ENCODE results near the gene CLCA4.
"Not testable (repeated sequence)": the region's sequence is repeated elsewhere in the genome, so short reads cannot be mapped to it uniquely, and the experiment has no call there.

CLCA4 gene

DNA sequence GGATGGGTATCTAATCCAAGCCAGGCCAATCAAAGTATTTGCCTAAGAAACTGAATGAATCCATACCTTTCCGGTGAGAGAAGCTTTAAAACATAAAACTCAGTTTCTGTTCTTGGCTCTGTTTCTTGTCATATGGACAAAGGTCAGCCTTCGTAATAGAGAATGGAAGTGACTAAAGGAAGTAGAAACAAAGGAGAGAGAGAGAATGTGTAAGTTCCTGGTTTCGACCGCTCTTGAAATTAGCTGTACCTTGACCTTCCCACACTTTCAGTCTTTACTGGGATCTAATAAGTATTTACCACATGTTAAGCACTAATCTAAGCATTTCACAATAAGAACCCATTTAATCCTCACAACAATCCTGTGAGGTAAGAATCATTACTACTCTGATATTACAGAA, 19.6 kb upstream of the CLCA4 start:
- DNase-seq (ENCODE audit: low spot score) = no peak

DNA sequence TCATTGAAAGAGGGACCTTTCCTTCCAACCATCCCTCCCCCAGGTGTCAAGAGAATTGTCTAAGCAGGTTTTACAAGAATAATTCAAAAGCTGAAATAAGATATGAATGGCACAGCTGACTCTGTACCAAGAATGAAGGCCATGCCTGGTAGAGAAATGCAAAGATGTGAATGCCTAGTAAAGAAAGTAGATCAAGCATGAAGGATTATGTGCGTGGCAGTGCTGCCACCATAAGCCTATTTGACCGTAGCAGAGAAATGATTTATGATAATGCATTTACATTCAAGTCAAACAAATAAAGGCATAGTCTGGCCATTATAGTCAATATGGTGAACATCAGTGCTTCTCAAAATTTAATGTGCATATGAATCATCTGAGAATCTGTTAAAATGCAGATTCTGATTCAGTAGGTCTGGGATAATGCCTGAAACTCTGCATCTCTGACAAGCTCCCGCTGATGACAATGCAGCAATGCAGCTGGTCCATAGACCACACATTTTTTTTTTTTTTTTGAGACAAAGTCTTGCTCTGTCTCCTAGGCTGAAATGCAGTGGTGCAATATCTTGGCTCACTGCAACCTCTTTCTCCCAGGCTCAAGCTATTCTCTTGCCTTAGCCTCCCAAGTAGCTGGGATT, 16.6 kb upstream of the CLCA4 start:
- no peak for DNase-seq (ENCODE audit: low spot score)

DNA sequence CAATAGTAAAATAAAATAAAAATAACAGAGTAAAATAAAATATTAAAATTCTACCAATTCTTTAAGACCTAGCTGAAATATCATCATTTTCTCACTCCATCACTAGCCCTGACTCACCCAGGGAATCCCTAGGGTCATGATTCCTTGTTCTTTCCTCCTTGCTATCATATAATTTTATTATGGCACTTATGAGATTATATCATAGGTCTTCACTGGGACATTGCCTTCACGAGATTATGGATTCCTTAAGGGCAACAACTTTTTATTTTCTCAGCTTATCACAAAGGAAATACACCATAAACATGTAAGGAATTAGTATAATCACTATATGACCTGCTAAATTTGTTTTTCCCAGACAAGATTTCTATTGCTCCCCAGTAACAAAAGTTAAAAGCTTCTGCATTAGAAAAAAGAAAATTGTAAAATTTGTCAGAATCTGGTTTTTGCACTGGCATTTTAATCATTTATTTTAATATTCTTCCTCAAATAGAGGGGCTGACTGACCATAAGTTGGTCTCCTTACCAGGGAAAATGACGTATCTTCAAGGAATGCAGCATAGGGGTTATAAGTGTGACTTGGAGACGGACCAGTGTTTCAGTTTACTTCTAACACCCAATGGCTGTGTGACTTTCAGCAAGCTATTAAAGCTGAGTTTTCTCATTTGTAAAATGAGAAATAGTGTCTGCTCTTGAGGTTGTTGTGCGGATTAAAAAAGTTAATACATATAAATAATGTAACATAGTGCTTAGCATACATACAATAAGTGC, 8.8 kb upstream of the CLCA4 start:
- DNase-seq (ENCODE audit: low spot score) = no peak

DNA sequence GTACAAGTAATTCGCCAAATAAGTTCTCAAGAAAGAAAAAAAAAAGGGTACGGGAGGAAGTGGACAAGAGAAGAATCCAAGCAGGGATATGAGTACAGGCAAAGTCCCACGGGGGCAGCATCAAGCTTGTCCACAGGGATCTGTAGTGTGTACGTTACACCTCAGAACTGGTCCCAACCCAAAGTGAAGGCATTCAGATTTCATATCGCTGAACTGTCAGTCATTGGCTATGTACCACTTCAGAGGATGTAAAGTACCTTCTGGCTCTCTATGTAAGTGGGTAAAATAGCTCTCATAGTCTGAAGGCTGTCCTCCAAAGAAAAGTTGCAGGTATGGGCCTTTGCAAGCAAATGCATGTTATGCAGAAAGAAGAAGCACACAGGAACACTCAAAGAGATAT, 8.1 kb upstream of the CLCA4 start:
- no peak for DNase-seq (ENCODE audit: low spot score)

DNA sequence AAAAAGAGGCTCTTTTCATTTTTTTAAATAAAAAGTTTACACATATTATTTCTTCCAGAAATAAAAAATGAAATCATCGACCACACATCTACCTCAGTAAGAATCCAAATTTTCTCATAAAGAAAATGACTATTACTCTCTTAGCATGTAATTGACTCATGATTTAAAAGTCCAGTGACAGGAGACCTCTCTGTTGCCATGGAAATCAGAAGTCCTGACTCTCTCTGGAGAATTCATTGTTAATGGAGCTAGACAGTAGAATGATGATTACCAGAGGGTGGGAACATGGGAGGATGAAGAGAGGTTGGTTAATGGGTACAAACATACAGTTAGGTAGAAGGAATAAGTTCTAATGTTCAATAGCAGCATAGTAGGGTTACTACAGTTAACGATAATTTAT, 5.0 kb upstream of the CLCA4 start:
- DNase-seq (ENCODE audit: low spot score) = no peak

DNA sequence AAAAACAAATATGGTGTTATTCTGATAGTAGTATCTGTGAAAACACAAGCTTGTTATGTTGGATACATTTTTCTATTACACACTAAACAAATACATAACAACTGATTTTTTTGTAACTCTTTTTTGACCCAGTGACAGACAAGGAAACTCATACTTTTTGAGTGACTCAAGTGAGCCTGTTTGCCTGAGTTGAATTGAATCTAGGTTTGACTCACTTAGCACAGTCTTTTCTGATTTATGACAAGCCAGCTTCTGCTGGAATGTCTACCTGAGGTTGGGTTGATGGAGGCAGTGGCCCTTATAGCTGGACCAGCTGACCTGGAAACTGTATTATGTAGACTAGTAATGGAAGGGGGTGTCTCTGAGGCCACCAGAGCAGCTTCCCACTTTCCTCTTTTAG, 4.2 kb upstream of the CLCA4 start:
- DNase-seq (ENCODE audit: low spot score) = no peak

DNA sequence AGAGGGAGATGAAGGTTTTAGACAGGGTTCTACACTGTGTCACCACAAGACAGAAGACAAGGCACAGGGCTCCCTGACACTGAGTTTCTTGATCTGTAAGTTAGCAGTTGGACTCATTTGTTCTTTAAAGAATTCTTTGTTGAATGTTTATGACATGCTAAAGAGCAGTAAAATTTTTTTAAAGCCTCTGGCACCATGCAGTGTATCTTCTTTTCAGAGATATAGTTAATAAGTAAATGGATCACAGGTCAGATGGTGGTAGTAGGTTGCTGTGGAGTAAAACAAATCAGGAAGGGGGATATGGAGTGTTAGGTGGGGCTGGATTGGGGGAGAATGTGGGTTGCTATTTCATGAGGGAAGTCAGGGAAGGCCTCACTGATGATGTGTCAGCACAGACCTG, 2.0 kb downstream of the CLCA4 start:
- DNase-seq (ENCODE audit: low spot score) = no peak

DNA sequence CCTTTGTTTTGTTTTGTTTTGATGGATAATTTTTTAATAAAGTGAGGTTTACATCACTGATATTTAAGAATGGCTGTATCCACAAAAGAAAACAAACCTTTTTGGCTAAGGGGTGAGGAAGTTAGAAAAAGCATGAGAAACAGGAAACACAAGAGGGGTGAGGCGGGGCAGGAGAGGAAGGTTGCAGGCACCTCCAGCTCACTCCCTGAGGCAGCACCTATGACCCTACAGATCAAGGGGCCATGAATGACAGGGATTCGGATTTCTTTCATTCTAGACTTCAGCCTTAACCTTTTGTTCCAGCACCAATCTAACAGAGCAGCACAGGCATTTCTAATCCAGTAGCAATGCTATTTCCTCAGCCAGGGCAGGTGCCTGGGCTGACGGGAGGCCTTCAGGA, 4.4 kb downstream of the CLCA4 start:
- DNase-seq (ENCODE audit: low spot score) = no peak

DNA sequence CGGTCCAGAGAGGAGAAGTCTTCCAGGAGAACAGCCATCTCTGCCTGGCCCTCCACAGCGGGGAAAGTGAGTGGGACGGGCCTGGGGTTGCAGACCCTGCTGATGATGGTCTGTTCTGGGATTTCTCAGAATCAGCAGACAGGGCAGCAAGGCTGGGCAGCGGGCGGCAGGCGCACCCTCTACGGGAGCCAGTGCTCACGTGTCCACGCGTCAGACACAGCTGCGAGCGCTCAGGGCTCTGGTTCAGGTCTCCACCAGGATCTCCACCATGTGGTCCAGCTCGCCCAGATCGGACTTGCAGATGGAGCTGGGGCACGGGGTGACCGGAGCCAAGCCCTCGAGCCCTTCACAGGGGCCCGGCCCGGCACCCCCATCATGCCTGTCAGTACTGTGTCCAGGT, 5.5 kb downstream of the CLCA4 start:
- DNase-seq (ENCODE audit: low spot score) = no peak

DNA sequence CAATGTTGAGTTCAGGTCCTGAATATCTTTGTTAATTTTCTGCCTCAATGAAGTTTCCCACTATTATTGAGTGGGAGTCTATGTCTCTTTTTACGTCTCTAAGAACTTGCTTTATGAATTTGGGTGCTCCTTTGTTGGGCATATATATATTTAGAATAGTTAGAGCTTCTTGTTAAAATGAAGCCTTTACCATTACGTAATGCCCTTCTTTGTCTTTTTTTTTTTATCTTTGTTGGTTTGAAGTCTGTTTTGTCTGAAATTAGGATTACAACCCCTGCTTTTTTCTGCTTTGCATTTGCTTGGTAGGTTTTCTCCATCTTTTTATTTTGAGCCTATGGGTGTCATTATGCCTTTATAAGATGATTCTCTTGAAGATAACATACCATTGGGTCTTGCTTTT, 10.9 kb downstream of the CLCA4 start:
- no peak for DNase-seq (ENCODE audit: low spot score)

DNA sequence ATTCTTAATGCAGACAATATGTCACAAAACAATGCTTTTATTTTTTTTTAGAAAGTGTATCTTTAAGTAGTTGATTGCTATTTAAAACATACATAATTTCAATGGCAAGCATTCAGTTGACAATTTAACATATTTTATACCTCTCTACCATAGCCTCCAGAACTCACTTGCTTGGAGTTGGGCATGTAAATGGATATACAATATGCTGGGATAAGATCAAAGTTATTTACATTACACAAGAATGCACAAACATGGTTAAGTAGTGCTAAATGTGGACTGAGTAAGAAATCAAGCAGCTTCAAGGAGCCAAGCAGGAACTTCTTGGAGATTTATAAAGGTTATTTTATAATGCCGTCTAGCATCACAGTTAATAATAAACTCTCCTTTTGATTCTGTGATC, 17.0 kb downstream of the CLCA4 start:
- no peak for DNase-seq (ENCODE audit: low spot score)

DNA sequence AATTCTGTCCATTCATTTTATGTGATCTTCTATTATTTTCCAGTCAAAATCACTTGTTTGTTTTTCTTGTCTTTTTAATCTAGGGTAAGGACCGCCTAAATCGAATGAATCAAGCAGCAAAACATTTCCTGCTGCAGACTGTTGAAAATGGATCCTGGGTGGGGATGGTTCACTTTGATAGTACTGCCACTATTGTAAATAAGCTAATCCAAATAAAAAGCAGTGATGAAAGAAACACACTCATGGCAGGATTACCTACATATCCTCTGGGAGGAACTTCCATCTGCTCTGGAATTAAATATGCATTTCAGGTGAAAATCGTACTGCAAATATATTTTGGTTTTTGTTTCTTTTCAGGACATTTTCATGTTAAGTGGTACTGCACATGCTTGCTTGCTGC, 20.5 kb downstream of the CLCA4 start:
- no peak for DNase-seq (ENCODE audit: low spot score)

DNA sequence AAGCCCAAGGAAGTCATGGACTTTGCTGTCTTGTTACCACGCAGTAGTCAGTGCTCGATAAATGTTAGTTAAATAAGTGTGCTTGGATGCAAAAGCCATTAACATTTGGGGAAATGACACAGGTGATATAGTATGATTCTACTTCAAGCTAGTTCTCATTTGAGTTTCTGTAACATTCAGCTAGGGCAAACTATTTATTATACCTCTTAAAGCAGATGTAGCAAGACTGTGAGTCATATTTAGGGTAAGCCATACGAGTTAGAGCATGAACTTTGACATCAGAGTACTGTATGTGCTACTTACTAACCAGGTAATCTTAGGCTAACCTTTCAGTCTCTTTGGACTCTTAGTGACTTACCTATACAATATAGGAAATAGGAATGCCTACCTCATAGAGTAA, 21.0 kb downstream of the CLCA4 start:
- no peak for DNase-seq (ENCODE audit: low spot score)

DNA sequence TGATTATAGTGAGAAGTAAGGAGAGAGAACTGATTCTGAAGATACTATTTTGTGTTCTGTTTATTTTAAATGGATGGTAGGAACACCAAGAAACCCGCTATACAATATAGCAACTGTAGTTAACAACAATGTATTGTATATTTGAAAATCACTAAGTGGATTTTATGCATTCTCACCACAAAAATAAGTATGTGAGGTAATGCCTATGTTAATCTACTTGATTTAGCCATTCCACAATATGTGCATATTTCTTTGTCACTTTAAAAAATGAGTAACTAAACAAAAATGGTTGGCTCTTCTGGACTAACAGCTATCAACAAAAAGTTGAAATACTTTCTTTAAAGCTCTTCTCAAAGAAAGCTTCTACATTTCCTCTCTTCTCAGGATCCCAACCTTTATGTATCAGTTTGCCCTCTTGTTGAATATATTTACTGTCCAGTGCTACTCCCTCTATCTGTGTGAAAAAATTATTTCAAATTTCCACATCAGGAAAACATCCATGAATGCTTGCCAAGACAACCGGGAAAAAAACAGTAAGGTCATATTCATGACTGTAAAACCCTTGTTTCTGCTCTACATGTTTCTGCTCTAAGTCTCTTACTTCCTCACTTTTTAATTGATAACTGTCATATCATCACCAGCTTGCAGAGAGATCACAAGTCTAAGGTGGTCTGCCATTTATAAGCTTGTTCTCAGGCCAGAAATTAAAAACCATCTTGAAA, 27.0 kb downstream of the CLCA4 start:
- DNase-seq (ENCODE audit: low spot score) = no peak

DNA sequence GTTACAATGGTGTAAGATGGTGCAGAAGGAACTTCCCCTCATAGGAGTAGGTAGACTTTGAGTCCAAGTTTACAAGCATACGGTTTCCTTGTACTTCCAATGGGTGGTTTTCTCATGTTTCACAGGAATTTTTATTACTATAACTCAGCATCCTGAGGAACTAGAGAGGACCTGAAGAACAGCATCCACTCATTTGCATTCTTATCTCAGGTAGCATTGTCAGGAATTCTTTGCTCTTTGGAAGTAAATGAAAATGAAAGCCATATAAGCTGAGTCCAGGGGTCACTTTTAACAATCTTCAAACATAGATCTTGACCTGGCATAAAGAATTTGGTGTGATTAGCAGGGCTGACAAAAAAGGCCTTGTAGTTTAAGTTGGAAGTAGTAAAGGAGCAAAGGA, 34.4 kb downstream of the CLCA4 start:
- no peak for DNase-seq (ENCODE audit: low spot score)

DNA sequence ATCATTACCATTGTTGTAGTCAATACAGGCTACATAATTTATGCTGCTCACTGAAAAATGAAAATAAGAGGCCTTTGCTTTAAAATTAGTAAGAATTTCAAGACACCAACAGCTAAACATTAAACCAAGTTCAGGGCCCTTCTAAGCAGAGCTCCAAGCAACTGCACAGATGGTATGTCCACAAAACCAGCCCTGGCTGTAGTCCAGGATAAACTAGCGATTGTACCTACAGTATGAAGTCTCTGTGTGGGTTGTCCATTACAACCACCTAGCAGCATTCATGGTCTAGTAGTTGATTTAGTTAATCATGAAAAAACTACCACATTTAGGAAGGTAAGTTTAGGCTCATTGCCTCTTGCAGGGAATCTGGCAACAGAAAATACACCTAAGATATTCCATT, 35.3 kb downstream of the CLCA4 start:
- DNase-seq (ENCODE audit: low spot score) = no peak

DNA sequence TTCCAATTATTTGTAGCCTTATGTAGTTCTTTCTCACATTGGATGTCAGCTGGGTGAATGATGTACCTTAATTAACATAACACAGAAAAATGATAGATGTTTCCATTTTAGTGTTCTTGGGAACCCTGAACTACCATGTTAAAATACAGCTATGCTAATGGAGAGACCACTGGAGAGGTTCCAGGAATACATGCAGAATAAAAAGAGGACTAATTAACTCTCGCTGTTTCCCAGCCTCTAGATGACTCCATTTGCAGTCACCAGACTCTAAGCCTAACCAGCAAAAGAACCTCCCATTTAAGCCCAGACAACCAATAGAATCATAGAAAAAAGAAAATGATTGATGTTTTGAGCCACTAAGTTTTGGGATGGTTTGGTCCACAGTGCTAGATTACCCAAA, 36.2 kb downstream of the CLCA4 start:
- DNase-seq (ENCODE audit: low spot score) = no peak

DNA sequence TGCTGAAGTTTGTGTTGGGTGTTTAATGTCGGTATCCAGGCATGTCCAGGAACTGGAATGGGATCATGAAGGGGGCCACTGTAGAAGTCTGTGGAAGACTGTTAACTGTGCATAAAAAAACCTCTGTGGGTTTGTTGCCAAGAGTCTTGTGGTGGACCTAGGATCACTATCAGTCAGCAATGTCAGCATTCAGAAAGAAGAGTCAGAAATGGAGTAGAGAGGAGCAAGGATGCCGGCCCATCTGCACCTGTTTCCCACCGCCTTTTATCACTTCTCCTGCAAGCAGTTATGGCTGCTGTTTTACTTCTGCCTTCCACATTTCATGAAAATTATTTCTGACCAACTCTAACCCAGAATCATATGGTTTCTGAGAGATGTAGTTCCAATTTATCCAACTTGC, 36.7 kb downstream of the CLCA4 start:
- DNase-seq (ENCODE audit: low spot score) = no peak

DNA sequence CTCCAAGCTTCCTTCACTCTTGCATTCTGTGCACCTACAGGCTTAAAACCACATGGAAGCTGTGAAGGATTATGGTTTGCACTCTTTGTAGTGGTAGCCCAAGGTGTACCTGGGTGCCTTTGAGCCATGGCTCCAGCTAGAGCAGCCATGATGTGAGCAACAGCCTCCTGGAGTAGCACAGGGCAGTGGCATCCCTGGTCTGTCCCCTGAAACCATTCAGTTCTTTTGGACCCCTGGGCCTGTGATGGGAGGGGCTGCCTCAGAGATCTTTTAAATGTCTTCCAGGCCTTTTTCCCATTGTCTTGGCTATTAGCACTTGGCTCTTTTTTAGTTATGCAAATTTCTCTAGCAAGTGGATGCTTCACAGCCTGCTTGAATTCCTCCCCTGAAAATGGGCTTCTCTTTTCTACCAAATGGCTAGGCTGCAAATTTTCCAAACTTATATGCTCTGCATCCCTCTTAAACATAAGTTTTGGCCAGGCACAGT, 47.4 kb downstream of the CLCA4 start:
- DNase-seq (ENCODE audit: low spot score) = no peak

DNA sequence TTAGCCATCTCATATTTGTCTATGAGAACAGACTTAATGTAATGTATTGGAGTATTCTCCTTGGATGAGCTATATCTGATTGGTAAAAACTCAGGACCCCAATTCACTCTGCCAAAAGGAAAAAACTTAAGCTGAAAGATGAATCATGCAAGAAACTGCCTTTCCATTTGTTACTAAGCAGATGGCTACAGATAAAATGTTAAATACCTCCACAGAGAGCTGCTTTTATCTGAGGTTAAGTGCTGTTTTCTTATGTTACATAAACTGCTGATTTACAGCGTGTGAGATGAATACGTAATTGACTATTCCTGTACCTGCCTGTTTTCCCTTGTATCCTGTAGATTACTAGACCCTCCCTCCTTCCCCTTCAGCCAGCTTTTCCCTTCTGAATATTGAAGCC, 49.3 kb downstream of the CLCA4 start:
- DNase-seq (ENCODE audit: low spot score) = no peak

DNA sequence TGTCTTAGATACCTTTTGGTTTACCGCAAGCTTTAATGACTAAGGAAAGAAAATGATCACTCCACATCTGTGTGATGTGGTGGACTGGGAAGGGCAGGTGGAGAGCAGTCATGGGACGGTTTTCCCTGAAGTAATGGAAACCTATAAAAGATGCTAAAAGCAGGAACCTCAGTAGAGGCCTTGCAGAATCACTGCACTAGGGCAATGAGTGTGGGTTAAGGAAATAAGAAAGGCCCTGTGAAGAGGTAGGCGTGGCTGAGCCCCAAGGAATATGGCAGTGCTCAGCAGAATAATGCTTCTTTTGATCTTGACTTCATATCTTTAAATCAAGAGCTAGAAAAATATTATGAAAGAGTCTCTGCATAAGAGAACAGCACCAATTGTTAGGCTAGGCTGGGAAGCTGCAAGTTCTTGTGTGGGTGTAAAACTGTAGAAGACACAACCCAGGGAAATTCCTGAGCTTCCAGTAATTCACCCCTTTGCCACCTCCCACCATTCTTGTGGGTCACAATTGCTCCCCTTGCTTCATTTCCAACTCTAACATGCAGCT, 49.9 kb downstream of the CLCA4 start:
- no peak for DNase-seq (ENCODE audit: low spot score)

DNA sequence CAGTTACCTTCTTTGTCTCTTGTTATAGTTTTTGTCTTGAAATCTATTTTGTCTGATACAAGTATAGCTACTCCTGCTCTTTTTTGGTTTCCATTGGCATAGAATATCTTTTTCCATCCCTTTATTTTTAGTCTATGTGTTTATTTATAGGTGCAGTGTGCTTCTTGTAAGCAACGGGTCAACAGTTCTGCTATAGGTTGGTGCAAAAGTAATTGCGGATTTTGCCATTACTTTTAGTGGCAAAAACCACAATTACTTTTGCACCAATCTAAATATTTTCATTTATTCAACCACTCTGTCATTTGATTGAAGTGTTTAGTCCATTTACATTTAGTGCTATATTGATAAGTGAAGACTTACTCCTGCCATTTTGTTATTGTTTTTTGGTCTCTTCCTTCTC, 59.2 kb downstream of the CLCA4 start:
- DNase-seq (ENCODE audit: low spot score) = not testable (repeated sequence)

DNA sequence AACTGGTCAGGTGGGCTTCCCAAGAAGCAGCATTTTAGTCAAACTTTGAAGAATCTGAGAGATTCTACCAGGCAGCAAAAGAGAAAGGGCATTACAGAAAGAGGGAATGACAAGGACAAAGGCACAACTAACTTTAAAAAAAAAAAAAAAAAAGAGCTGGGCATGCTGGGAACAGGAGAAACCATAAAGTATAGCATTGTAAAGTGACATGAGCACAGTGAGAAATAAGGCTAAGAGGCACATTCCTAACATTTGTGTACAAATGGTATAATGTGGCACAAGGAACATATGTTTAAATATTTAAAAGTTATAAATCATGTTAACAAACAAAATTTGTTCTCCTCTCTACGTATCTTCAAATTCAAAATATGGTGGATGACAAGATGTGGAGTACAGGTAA, 69.6 kb downstream of the CLCA4 start:
- no peak for DNase-seq (ENCODE audit: low spot score)

All from globus pallidus (tissue), 1 donor.